GM12878 (cell line): ENCODE measurements around the gene GPRIN1. TPM values are rescaled to one million over a fixed set of nuclear protein-coding genes. Genes with fewer than 3 reads are reported as not detected.

ENCODE experiments used
- ATAC-seq: fragments of 200-7000 bp; cut with Tn5 transposase; 3 replicates; pipeline ENCODE4 v1.9.1; 2020; ENCODE audit warnings: mild to moderate bottlenecking, moderate library complexity
- BruUV-seq: library from RNA; stranded (reverse); fragments of 400-500 nt; replicated peaks from 2 replicates; lab custom pipeline; 2021; lab: Mats Ljungman, UMichigan
- CTCF ChIA-PET: fragments of 300-600 bp; sonication (Branson Sonifier 250); formaldehyde crosslinking; extraction: SDS; loops from one replicate; lab custom pipeline; 2021; ENCODE audit warnings: inconsistent platforms; lab: Yijun Ruan, JAX
- POLR2A ChIA-PET: fragments of 350-600 bp; formaldehyde crosslinking; extraction: SDS; loops from one replicate; lab custom pipeline; 2021; ENCODE audit warnings: inconsistent platforms; lab: Charles Lee
- RAD21 ChIA-PET: fragments of 300-600 bp; sonication (Branson Sonifier 250); formaldehyde crosslinking; loops from one replicate; lab custom pipeline; 2023; ENCODE audit warnings: antibody characterized with exemption; ENCODE audit not compliant: unreplicated experiment; lab: Charles Lee
- SMC1A ChIA-PET: fragments of 300-600 bp; sonication (Branson Sonifier 250); formaldehyde crosslinking; loops from one replicate; lab custom pipeline; 2023; ENCODE audit not compliant: unreplicated experiment, uncharacterized antibody; lab: Charles Lee
- DNase-seq: peaks from one replicate; pipeline ENCODE4 v3.0.0-alpha.2; 2011; ENCODE audit warnings: low read depth, low spot score
- FAIRE-seq: peaks from 3 replicates; lab custom pipeline; 2011; peaks lifted over from hg19 to GRCh38; lab: Jason Lieb, UNC
- H2AFZ ChIP-seq: 2 replicates; pipeline ENCODE4 v1.6.0; 2011; ENCODE audit warnings: low read depth, low read length, control low read depth; ENCODE audit not compliant: control insufficient read depth
- H3K27ac ChIP-seq: 2 replicates; pipeline ENCODE4 v1.5.1; 2011; ENCODE audit warnings: control low read depth; ENCODE audit not compliant: control insufficient read depth, insufficient read depth
- H3K27me3 ChIP-seq, 2 experiments: replicated peaks in 1 of 2; 2 replicates each; pipeline versions ENCODE4 v1.6.0 to v1.6.1; 2011; ENCODE audit warnings: low read length in 1 of 2; ENCODE audit not compliant: control insufficient read depth in 2 of 2, insufficient read depth in 2 of 2
- H3K36me3 ChIP-seq, 2 experiments: 2 replicates each; pipeline ENCODE4 v1.5.1; 2011; ENCODE audit warnings: low read length in 1 of 2; ENCODE audit not compliant: control insufficient read depth in 2 of 2, insufficient read depth in 2 of 2
- H3K4me1 ChIP-seq: 2 replicates; pipeline ENCODE4 v1.6.1; 2011; ENCODE audit warnings: mild to moderate bottlenecking, low read length, moderate library complexity, mixed read lengths; ENCODE audit not compliant: control insufficient read depth, insufficient read depth
- H3K4me2 ChIP-seq: 2 replicates; pipeline ENCODE4 v1.6.0; 2011; ENCODE audit warnings: control low read depth; ENCODE audit not compliant: control insufficient read depth, insufficient read depth
- H3K4me3 ChIP-seq: fragments of 200-600 bp; sonication (generic); 2 replicates; pipeline ENCODE4 v1.5.1; 2016
- H3K79me2 ChIP-seq: 2 replicates; pipeline ENCODE4 v1.6.0; 2011; ENCODE audit warnings: low read length; ENCODE audit not compliant: control insufficient read depth, insufficient read depth
- H3K9ac ChIP-seq: 2 replicates; pipeline ENCODE4 v1.8.0; 2011; ENCODE audit warnings: low read length, control low read depth, mixed read lengths; ENCODE audit not compliant: control insufficient read depth, insufficient read depth
- H3K9me3 ChIP-seq: replicated peaks from 3 replicates; pipeline ENCODE4 v1.5.1; 2011; ENCODE audit warnings: mild to moderate bottlenecking, low read length; ENCODE audit not compliant: control insufficient read depth, insufficient read depth
- H4K20me1 ChIP-seq: 2 replicates; pipeline ENCODE4 v1.6.0; 2011; ENCODE audit not compliant: control insufficient read depth, insufficient read depth
- BCL3 ChIP-seq: IDR thresholded peaks from 2 replicates; pipeline ENCODE4 v1.6.1; 2011; ENCODE audit warnings: borderline replicate concordance, low read depth, mild to moderate bottlenecking, moderate library complexity, low read length; ENCODE audit not compliant: insufficient read depth, poor library complexity, severe bottlenecking
- IRF5 ChIP-seq: fragments of 450-650 bp; IDR thresholded peaks from 2 replicates; pipeline ENCODE4 v1.6.1; 2017; ENCODE audit warnings: borderline replicate concordance
- NFIC ChIP-seq: IDR thresholded peaks from 2 replicates; pipeline ENCODE4 v1.6.1; 2012; ENCODE audit warnings: low read depth, mild to moderate bottlenecking, inconsistent platforms, low read length, moderate library complexity
- NR2C1 ChIP-seq: fragments of 450-650 bp; IDR thresholded peaks from 2 replicates; pipeline ENCODE4 v1.6.1; 2017; ENCODE audit warnings: antibody characterized with exemption, mild to moderate bottlenecking, moderate library complexity
- POLR2AphosphoS5 ChIP-seq: IDR thresholded peaks from 2 replicates; pipeline ENCODE4 v1.6.1; 2011; ENCODE audit warnings: mild to moderate bottlenecking, low read length, inconsistent platforms
- SREBF1 ChIP-seq: IDR thresholded peaks from 2 replicates; pipeline ENCODE4 v1.6.1; 2012; ENCODE audit warnings: mild to moderate bottlenecking, low read length
- in situ Hi-C: fragments of 300-500 bp; cut with MboI; formaldehyde crosslinking; loops from 9 replicates; pipeline ENCODE4 v1.14.3; 2018; ENCODE audit warnings: mixed read lengths
- intact Hi-C: fragments of 100-400 bp; cut with micrococcal nuclease; formaldehyde crosslinking; loops from one replicate; pipeline ENCODE4 v1.14.2; 2022; ENCODE audit not compliant: unreplicated experiment
- polyA plus RNA-seq, 11 experiments: library from polyadenylated mRNA; depleted of rRNA in 4 of 11; unstranded in 6 of 11; stranded (reverse) in 5 of 11; fragments of >200 nt; fragmentation: Nextera tagmentation in 4 of 11; fragmentation: Illumina TruSeq in 1 of 11; extraction: Ambion mirVana in 4 of 11; extraction: Trizol in 1 of 11; gene quantifications; 1 replicate in 1 of 11; 2 replicates in 10 of 11; pipeline versions ENCODE4 v1.2.1 to v1.2.3, GENCODE V29; 2011 to 2016; ENCODE audit warnings: inconsistent platforms in 2 of 11, missing spikeins in 2 of 11, low read depth in 1 of 11
- total RNA-seq, 4 experiments: library from RNA; depleted of rRNA in 3 of 4; stranded (reverse); fragments of >200 nt in 3 of 4; fragmentation: Illumina TruSeq in 1 of 4; extraction: Trizol in 1 of 4; gene quantifications; 2 replicates each; pipeline versions ENCODE4 v1.2.1 to v1.2.3, GENCODE V29; 2013 to 2021

GPRIN1 gene
- total and polyA plus RNA-seq, 10 of the 15 experiments (the other 5 are each of a cell fraction or from before 2014, with no cell fraction given): 0.52 to 16.3 (median 4.5) TPM

GRCh38 chr5:176588297-176588696 is 21.7 kb downstream of the GPRIN1 start:
- RAD21 ChIA-PET: no interaction called here
- no TSS peak for BruUV-seq

More at GRCh38 chr5:176588297-176588696, 21.7 kb downstream of the GPRIN1 start:
- ATAC-seq (no peak), FAIRE-seq (no peak), DNase-seq (no peak)
- no peak overlapping the region for H3K4me3 ChIP-seq
- intact Hi-C loops: no loop called here
- no peak overlapping the region for H3K27ac ChIP-seq
- H4K20me1 ChIP-seq: no peaks in the 10 kb centered on the region
- in situ Hi-C loops: loop anchor here (25.0 kb wide), 1 partner anchor 851 kb away; no protein-coding TSS in a partner anchor
- no peaks in the 10 kb centered on the region for H3K27me3 ChIP-seq
- no peak overlapping the region for H3K4me2 ChIP-seq
- no peaks in the 10 kb centered on the region for H3K4me1 ChIP-seq
- no peak overlapping the region for H2AFZ ChIP-seq
- H3K9ac ChIP-seq: no peak overlapping the region
- ChIA-PET SMC1A (no interaction called here), CTCF (interaction anchor here (1.2 kb wide), 1 partner anchor 72 kb away, joined by 3 read pairs; no protein-coding TSS in a partner anchor), POLR2A (no interaction called here)
- TF ChIP-seq NR2C1 (no peak), IRF5 (no peak), POLR2AphosphoS5 (no peak), BCL3 (peak; percentile 53), SREBF1 (no peak), NFIC (no peak)
- H3K9me3 ChIP-seq: peaks cover 8% of the 10 kb centered on the region; the same call in 2 of the 3 replicates
- H3K79me2 ChIP-seq: no peaks in the 10 kb centered on the region
- no peaks in the 10 kb centered on the region for H3K36me3 ChIP-seq
